H1 (cell line): ENCODE results near the gene VHLL. TPM values are rescaled to one million over a fixed set of nuclear protein-coding genes. Genes with fewer than 3 reads are reported as not detected.

ENCODE experiments used
- HDAC2 ChIP-seq, 2 experiments: fragments of 300-600 bp in 1 of 2; sonication (generic) in 1 of 2; IDR thresholded peaks; 2 replicates each; pipeline ENCODE4 v1.6.1; 2011 to 2012; ENCODE audit warnings: low read depth in 2 of 2, low read length in 2 of 2, mild to moderate bottlenecking in 2 of 2, moderate library complexity in 2 of 2, borderline replicate concordance in 1 of 2, inconsistent platforms in 1 of 2
- KDM4A ChIP-seq: IDR thresholded peaks from one replicate; pipeline ENCODE4 v1.7.1; 2012; ENCODE audit warnings: low read depth, mild to moderate bottlenecking, moderate library complexity, low read length, inconsistent platforms; ENCODE audit not compliant: severe bottlenecking
- NANOG ChIP-seq: IDR thresholded peaks from 2 replicates; pipeline ENCODE4 v1.6.1; 2011; ENCODE audit warnings: low read length, low read depth, mild to moderate bottlenecking, inconsistent platforms; ENCODE audit not compliant: insufficient read depth, poor library complexity, severe bottlenecking
- PHF8 ChIP-seq: fragments of 200-600 bp; sonication (generic); conservative IDR thresholded peaks from 2 replicates; pipeline ENCODE4 v1.7.1; 2012; ENCODE audit warnings: low read depth, mild to moderate bottlenecking, inconsistent platforms, low read length, moderate library complexity
- SAP30 ChIP-seq: fragments of 300-600 bp; sonication (generic); IDR thresholded peaks from 2 replicates; pipeline ENCODE4 v1.7.1; 2012; ENCODE audit warnings: low read length, moderate library complexity, mild to moderate bottlenecking, inconsistent platforms; ENCODE audit not compliant: insufficient read depth, insufficient replicate concordance
- polyA plus RNA-seq, 7 experiments: library from polyadenylated mRNA; depleted of rRNA in 3 of 7; stranded (reverse) in 5 of 7; unstranded in 2 of 7; fragments of >200 nt in 5 of 7; fragments of 200-250 nt in 2 of 7; gene quantifications; 1 replicate in 5 of 7; 2 replicates in 1 of 7; 4 replicates in 1 of 7; pipeline versions ENCODE4 v1.2.1 to v1.2.3, GENCODE V29; 2011 to 2013; ENCODE audit warnings: missing spikeins in 2 of 7, mixed read lengths in 2 of 7
- total RNA-seq: library from RNA; stranded (reverse); fragmentation: NEBNext Ultra II Directional; extraction: Animal tissue kit (Norgen Biotek cat#: 25700); gene quantifications from 2 replicates; pipeline ENCODE4 v1.2.1, GENCODE V29; 2021

Gene VHLL
- total and polyA plus RNA-seq, 2 of the 8 experiments (the other 6 are each of a cell fraction or from before 2014, with no cell fraction given), result not detected

DNA sequence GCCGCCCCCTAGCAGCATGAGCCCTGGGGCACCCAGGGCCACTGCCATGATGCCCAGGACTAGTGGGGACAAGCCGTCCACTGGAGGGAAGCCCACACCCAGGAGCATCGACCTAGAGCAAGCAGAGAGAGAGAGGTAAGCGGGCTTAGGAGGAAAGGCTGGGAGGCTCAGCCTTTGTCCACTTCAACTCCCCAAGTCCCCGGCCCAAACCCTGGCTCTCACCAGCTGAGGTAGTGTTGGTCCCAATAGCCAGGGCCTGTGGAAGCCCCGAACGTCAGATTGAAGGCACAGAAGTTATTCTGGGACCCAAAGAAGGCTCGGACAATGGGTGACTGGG lies 6.0 kb downstream of the VHLL start (continued):
- TF ChIP-seq KDM4A, result no peak
- no peak for TF ChIP-seq NANOG
- no peak for TF ChIP-seq SAP30
- TF ChIP-seq PHF8, result no peak
- TF ChIP-seq HDAC2 (IDR thresholded peaks at IDR 0.05; ENCODE audit: borderline replicate concordance in 1 of 2, low read depth in 2 of 2, low read length in 2 of 2), result no peak
- TF ChIP-seq, all 59 proteins: peak for 0
